ENCODE results near the gene ANAPC15.

Gene ANAPC15

DNA sequence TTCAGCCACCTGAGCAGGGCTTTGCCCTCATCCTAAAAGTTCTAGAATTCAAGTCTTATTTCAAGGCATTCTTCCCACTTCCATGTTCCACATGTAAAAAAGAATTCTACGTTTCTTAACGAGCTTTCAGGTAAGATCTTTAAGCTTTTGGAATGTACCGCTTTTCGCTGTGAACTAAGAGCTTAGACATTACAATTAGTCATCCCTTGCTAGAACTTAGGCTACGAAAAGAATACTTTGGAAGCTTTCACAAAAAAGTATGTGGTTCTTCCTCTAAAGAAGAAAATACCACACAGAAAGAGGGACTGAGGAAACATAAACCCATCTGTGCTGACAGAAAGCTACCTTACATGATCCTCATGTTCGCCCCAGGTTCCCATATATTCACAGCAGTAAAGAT is 34.0 kb downstream of the ANAPC15 start:
- TF ChIP-seq CTCF (IDR thresholded peaks at IDR 0.05; ENCODE audit: control extremely low read depth, extremely low read depth, low read depth, missing control alignments) = no peak
- POLR2A ChIA-PET = no interaction called here
- CTCF ChIA-PET = interaction anchor here (0.7 to 2.0 kb wide), 10 partner anchors 10 to 102 kb away, joined by 3 to 14 read pairs (median 3); no protein-coding TSS in a partner anchor
- no peak for DNase-seq (ENCODE audit: extremely low spot score)

- ChIA-PET POLR2A (no interaction called here), CTCF (interaction anchor here (1.1 to 3.0 kb wide), 9 partner anchors 10 to 51 kb away, joined by 3 to 16 read pairs (median 6); no protein-coding TSS in a partner anchor)
- no peak for DNase-seq (ENCODE audit: extremely low spot score)
- TF ChIP-seq CTCF (IDR thresholded peaks at IDR 0.05; ENCODE audit: control extremely low read depth, extremely low read depth, low read depth, missing control alignments) = no peak
Observed at GRCh38 chr11:72075756-72076155, 36.7 kb downstream of the ANAPC15 start.

- ChIA-PET POLR2A (no interaction called here), CTCF (interaction anchor here (1.1 to 3.0 kb wide), 12 partner anchors 9 to 50 kb away, joined by 3 to 16 read pairs (median 6); no protein-coding TSS in a partner anchor)
- TF ChIP-seq CTCF (IDR thresholded peaks at IDR 0.05; ENCODE audit: control extremely low read depth, extremely low read depth, low read depth, missing control alignments) = peak; percentile 52
- DNase-seq (ENCODE audit: extremely low spot score) = no peak
Observed at GRCh38 chr11:72075109-72075508, 37.4 kb downstream of the ANAPC15 start.

GRCh38 chr11:72072348-72072747 is 40.1 kb downstream of the ANAPC15 start:
- TF ChIP-seq CTCF (IDR thresholded peaks at IDR 0.05; ENCODE audit: control extremely low read depth, extremely low read depth, low read depth, missing control alignments) = no peak
- ChIA-PET POLR2A (no interaction called here), CTCF (interaction anchor here (1.0 to 2.6 kb wide), 6 partner anchors 15 to 362 kb away, joined by 3 to 11 read pairs (median 4); partner anchors contain the start of gene CLPB)
- no peak for DNase-seq (ENCODE audit: extremely low spot score)

DNA sequence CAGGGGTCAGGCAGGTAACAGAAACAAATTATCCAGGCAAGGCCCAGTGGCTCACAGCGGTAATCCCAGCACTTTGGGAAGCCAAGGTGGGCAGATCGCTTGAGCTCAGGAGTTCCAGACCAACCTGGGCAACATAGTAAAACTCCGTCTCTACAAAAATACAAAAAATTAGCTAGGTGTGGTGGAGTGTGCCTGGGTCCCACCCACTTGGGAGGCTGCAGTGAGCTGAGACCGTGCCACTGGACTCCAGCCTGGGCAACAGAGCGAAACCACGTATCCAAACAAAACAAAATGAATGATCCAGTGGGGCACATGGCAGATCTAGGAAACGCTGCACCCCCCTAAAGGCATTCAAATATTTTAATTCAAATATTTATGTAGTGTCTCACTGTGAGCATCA is 42.0 kb downstream of the ANAPC15 start:
- TF ChIP-seq CTCF (IDR thresholded peaks at IDR 0.05; ENCODE audit: control extremely low read depth, extremely low read depth, low read depth, missing control alignments) = no peak
- no peak for DNase-seq (ENCODE audit: extremely low spot score)
- ChIA-PET CTCF (interaction anchor here (1.4 to 3.1 kb wide), 4 partner anchors 8 to 139 kb away, joined by 3 to 14 read pairs (median 8); no protein-coding TSS in a partner anchor), POLR2A (no interaction called here)

DNA sequence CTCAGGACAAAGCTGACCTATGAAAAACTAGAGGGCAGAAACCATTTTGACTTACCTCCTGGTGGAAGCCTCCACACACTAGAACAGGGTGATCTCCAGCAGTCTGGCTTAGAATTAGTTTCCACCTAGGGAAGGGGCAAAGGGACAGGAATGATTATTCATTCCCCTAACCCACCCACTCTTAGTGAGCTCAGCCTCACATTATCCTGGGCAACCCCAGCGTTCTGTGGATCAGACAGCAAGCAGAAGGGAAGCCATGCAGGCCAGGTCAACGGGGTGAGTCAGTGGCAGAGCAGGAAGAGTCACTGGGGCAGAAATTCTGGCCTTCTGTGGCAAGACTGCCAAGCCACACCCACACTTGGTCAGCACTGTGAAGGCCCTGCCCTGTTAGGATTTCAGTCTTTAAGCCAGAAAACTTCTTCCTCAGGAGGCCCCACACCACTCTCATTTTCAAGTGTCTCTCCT is 42.7 kb downstream of the ANAPC15 start:
- ChIA-PET CTCF (interaction anchor here (0.7 to 3.8 kb wide), 9 partner anchors 8 to 138 kb away, joined by 3 to 21 read pairs (median 6); no protein-coding TSS in a partner anchor), POLR2A (interaction anchor here (0.5 to 1.3 kb wide), 2 partner anchors 29 to 221 kb away, joined by 3 read pairs; no protein-coding TSS in a partner anchor)
- DNase-seq (ENCODE audit: extremely low spot score) = peak; percentile 26
- no peak for TF ChIP-seq CTCF (IDR thresholded peaks at IDR 0.05; ENCODE audit: control extremely low read depth, extremely low read depth, low read depth, missing control alignments)

Data from GM10248 (cell line).